K562 (cell line): ENCODE results near the gene MEI4. TPM values are rescaled to one million over a fixed set of nuclear protein-coding genes. Genes with fewer than 3 reads are reported as not detected.

ENCODE experiments used
- ATAC-seq: fragments of 200-7000 bp; cut with Tn5 transposase; 3 replicates; pipeline ENCODE4 v1.9.1; 2020; ENCODE audit warnings: moderate library complexity
- BruUV-seq: library from RNA; stranded (reverse); fragments of 400-500 nt; replicated peaks from 2 replicates; lab custom pipeline; 2021; lab: Mats Ljungman, UMichigan
- CTCF ChIA-PET: fragments of 300-600 bp; formaldehyde crosslinking; extraction: SDS; loops from one replicate; lab custom pipeline; 2021; ENCODE audit warnings: low intra/inter-chr PET ratio; lab: Yijun Ruan, JAX
- POLR2A ChIA-PET: fragments of 300-600, 350-650 bp; sonication (Branson Sonifier 250); formaldehyde crosslinking; extraction: SDS; loops from one replicate; lab custom pipeline; 2021; ENCODE audit warnings: antibody characterized with exemption, inconsistent platforms; lab: Yijun Ruan, JAX
- DNase-seq, 4 experiments: peaks; one replicate each; pipeline versions ENCODE4 v3.0.0 to v3.0.0-alpha.2; 2011 to 2018; ENCODE audit warnings: low spot score in 3 of 4, mixed read lengths in 3 of 4; ENCODE audit errors: extremely low read depth in 1 of 4
- FAIRE-seq: peaks from 2 replicates; lab custom pipeline; 2011; peaks lifted over from hg19 to GRCh38; lab: Jason Lieb, UNC
- H2AFZ ChIP-seq: 2 replicates; pipeline ENCODE4 v1.6.0; 2011; ENCODE audit warnings: low read depth, low read length, control low read depth, inconsistent platforms
- H3K27ac ChIP-seq: fragments of 200-600 bp; 3 replicates; pipeline ENCODE4 v1.8.0; 2011; ENCODE audit warnings: low read depth, mild to moderate bottlenecking, control low read depth, inconsistent platforms, low read length, moderate library complexity, mixed read lengths; ENCODE audit errors: extremely low read depth
- H3K27me3 ChIP-seq, 2 experiments: fragments of 300-600 bp in 1 of 2; 2 replicates in 1 of 2; 3 replicates in 1 of 2; pipeline versions ENCODE4 v1.6.0 to v1.8.0; 2011; ENCODE audit warnings: inconsistent platforms in 2 of 2, low read length in 2 of 2, mild to moderate bottlenecking in 1 of 2, mixed read lengths in 1 of 2, moderate library complexity in 1 of 2; ENCODE audit not compliant: control insufficient read depth in 2 of 2, insufficient read depth in 2 of 2
- H3K36me3 ChIP-seq: fragments of 300-600 bp; 3 replicates; pipeline ENCODE4 v1.8.0; 2011; ENCODE audit warnings: mild to moderate bottlenecking, low read length, inconsistent platforms; ENCODE audit not compliant: control insufficient read depth, insufficient read depth
- H3K4me1 ChIP-seq, 2 experiments: fragments of 200-600 bp in 1 of 2; replicated peaks in 1 of 2; 2 replicates in 1 of 2; 3 replicates in 1 of 2; pipeline versions ENCODE4 v1.5.1 to v1.8.0; 2011; ENCODE audit warnings: inconsistent platforms in 2 of 2, low read length in 2 of 2, mild to moderate bottlenecking in 1 of 2, mixed read lengths in 1 of 2, moderate library complexity in 1 of 2; ENCODE audit not compliant: control insufficient read depth in 2 of 2, insufficient read depth in 2 of 2
- H3K4me2 ChIP-seq: 2 replicates; pipeline ENCODE4 v1.6.1; 2011; ENCODE audit warnings: low read length, control low read depth, inconsistent platforms, mixed read lengths; ENCODE audit not compliant: insufficient read depth
- H3K4me3 ChIP-seq: fragments of 200-600 bp; sonication (generic), shearing (Covaris generic); 2 replicates; pipeline ENCODE4 v1.5.1; 2016; ENCODE audit warnings: control low read depth, inconsistent platforms
- H3K79me2 ChIP-seq: fragments of 200-600 bp; 3 replicates; pipeline ENCODE4 v1.8.0; 2011; ENCODE audit warnings: low read length, inconsistent platforms; ENCODE audit not compliant: control insufficient read depth, insufficient read depth
- H3K9ac ChIP-seq, 2 experiments: 2 replicates each; pipeline versions ENCODE4 v1.6.0 to v1.6.1; 2011; ENCODE audit warnings: low read depth in 2 of 2, low read length in 2 of 2, control low read depth in 1 of 2, inconsistent platforms in 1 of 2, mild to moderate bottlenecking in 1 of 2, mixed read lengths in 1 of 2; ENCODE audit not compliant: insufficient read depth in 1 of 2
- H3K9me1 ChIP-seq: one replicate; pipeline ENCODE4 v1.6.0; 2011; ENCODE audit warnings: inconsistent platforms, mild to moderate bottlenecking, low read length, moderate library complexity; ENCODE audit not compliant: control insufficient read depth, insufficient read depth
- H3K9me3 ChIP-seq: replicated peaks from 2 replicates; pipeline ENCODE4 v1.5.1; 2011; ENCODE audit warnings: low read depth, low read length, inconsistent platforms; ENCODE audit not compliant: control insufficient read depth, insufficient read depth
- H4K20me1 ChIP-seq: replicated peaks from 2 replicates; pipeline ENCODE4 v1.6.1; 2011; ENCODE audit warnings: low read length, inconsistent platforms, mixed read lengths; ENCODE audit not compliant: control insufficient read depth, insufficient read depth
- DNMT1 ChIP-seq: fragments of 450-650 bp; IDR thresholded peaks from 2 replicates; pipeline ENCODE4 v1.6.1; 2016; ENCODE audit warnings: antibody characterized with exemption, mild to moderate bottlenecking
- ELF4 ChIP-seq: fragments of 450-650 bp; formaldehyde crosslinking; IDR thresholded peaks from 2 replicates; pipeline ENCODE4 v1.4.0; 2022; ENCODE audit warnings: missing genetic modification characterization
- ESRRA ChIP-seq: fragments of 450-650 bp; IDR thresholded peaks from 2 replicates; pipeline ENCODE4 v1.6.1; 2014; ENCODE audit warnings: low read depth, mild to moderate bottlenecking, moderate library complexity, borderline replicate concordance
- MTF1 ChIP-seq: fragments of 250-450 bp; sonication (Bioruptor Pico); IDR thresholded peaks from 2 replicates; pipeline ENCODE4 v1.9.0; 2021; ENCODE audit warnings: moderate library complexity, mild to moderate bottlenecking, inconsistent platforms, borderline replicate concordance
- NR4A1 ChIP-seq, 2 experiments: fragments of 250-450 bp in 1 of 2; fragments of 450-650 bp in 1 of 2; sonication (Bioruptor Pico) in 1 of 2; IDR thresholded peaks; 2 replicates each; pipeline versions ENCODE4 v1.4.0 to v1.6.1; 2016 to 2020; ENCODE audit warnings: mild to moderate bottlenecking in 2 of 2, missing compliant biosample characterization in 1 of 2, missing genetic modification characterization in 1 of 2, moderate library complexity in 1 of 2
- STAT5A ChIP-seq: IDR thresholded peaks from 2 replicates; pipeline ENCODE4 v1.6.1; 2012; ENCODE audit warnings: low read length, inconsistent platforms, borderline replicate concordance
- WGBS: fragments of 100-300 bp; shearing (Covaris generic); methylation state at CpG from one replicate; pipeline ENCODE4 v1.1.6; 2016; ENCODE audit warnings: low coverage, mixed read lengths; ENCODE audit not compliant: insufficient coverage; ENCODE audit errors: missing lambda C conversion rate; 5-methylcytosine and 5-hydroxymethylcytosine counted together
- in situ Hi-C: fragments of 300-500 bp; cut with MboI; formaldehyde crosslinking; loops from 4 replicates; pipeline ENCODE4 v1.15.0; 2018; ENCODE audit warnings: inconsistent platforms, mixed read lengths
- intact Hi-C: fragments of 100-400 bp; cut with micrococcal nuclease; formaldehyde crosslinking; loops from 2 replicates; pipeline ENCODE4 v1.14.2; 2022
- polyA plus RNA-seq, 8 experiments: library from polyadenylated mRNA; depleted of rRNA in 4 of 8; stranded (reverse) in 5 of 8; unstranded in 3 of 8; fragments of >200 nt; fragmentation: Nextera tagmentation in 2 of 8; fragmentation: Illumina TruSeq in 1 of 8; extraction: Ambion mirVana in 2 of 8; extraction: Trizol in 1 of 8; gene quantifications; 2 replicates each; pipeline versions ENCODE4 v1.2.1 to v1.2.3, GENCODE V29; 2011 to 2014; ENCODE audit warnings: inconsistent platforms in 1 of 8, missing spikeins in 1 of 8
- total RNA-seq, 7 experiments: library from RNA; depleted of rRNA in 6 of 7; stranded (reverse); fragments of >200 nt in 6 of 7; fragmentation: Illumina TruSeq in 2 of 7; extraction: Trizol in 2 of 7; gene quantifications; 2 replicates each; pipeline versions ENCODE4 v1.2.1 to v1.2.3, GENCODE V29; 2011 to 2021; ENCODE audit warnings: low replicate concordance in 1 of 7
- TF ChIP-seq, protein P1 (sequence below), 2 experiments: fragments of 450-650 bp in 1 of 2; sonication (generic) in 1 of 2; formaldehyde crosslinking in 1 of 2; IDR thresholded peaks; 2 replicates each; pipeline versions ENCODE4 v1.7.1 to v1.9.0; 2016 to 2022; ENCODE audit warnings: inconsistent platforms in 1 of 2, mild to moderate bottlenecking in 1 of 2, missing genetic modification reagents in 1 of 2

MEI4 gene
- total and polyA plus RNA-seq, 9 of the 15 experiments (the other 6 are each of a cell fraction or from before 2014, with no cell fraction given), result not detected

DNA sequence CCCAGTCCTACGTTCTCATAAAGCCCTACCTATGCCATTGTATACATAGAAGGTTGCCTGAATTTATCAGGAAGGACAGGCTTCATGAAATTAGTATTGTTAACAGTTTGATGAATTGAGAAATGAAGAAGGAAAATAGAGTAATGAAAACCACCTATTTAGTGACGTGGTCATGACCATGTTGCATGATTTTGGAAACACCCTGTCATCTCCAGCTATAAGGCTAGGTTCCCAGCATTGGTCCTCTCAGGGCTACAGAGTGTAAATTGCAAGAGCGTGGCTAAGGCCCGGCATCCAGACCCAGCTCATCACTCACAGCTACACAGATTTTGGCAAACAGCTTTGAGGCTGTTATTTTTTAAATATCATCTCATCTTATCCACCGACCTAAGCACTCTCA lies 203.6 kb downstream of the MEI4 start:
- H3K4me3 ChIP-seq, result no peak overlapping the region
- TF ChIP-seq NR4A1 (CRISPR knock-in tag; IDR thresholded peaks at IDR 0.05) (no peak), NR4A1 (tag; IDR thresholded peaks at IDR 0.05) (no peak), ESRRA (no peak), ELF4 (CRISPR knock-in tag) (no peak)
- ATAC-seq, result no peak
- no peaks in the 10 kb centered on the region for H3K36me3 ChIP-seq
- no peaks in the 10 kb centered on the region for H3K79me2 ChIP-seq
- ChIA-PET POLR2A (no interaction called here), CTCF (no interaction called here)
- intact Hi-C loops (no loop called here), in situ Hi-C loops (no loop called here)
- no peak overlapping the region for H3K4me2 ChIP-seq
- 0 out of 2 replicates have a peak, but pooled peaks cover 2% of the 10 kb centered on the region for H3K9me3 ChIP-seq
- no peak overlapping the region for H2AFZ ChIP-seq
- no peak for FAIRE-seq
- H3K27ac ChIP-seq, result no peak overlapping the region
- no peak overlapping the region for H3K9ac ChIP-seq
- no TSS peak for BruUV-seq
- 0% methylated on average over 5 of the region's 5 CpGs for WGBS
- H3K9me1 ChIP-seq, result no peaks in the 10 kb centered on the region
- H3K27me3 ChIP-seq, result no peaks in the 10 kb centered on the region
- H4K20me1 ChIP-seq, result no peaks in the 10 kb centered on the region
- DNase-seq, result no peak
- H3K4me1 ChIP-seq, result no peaks in the 10 kb centered on the region

DNA sequence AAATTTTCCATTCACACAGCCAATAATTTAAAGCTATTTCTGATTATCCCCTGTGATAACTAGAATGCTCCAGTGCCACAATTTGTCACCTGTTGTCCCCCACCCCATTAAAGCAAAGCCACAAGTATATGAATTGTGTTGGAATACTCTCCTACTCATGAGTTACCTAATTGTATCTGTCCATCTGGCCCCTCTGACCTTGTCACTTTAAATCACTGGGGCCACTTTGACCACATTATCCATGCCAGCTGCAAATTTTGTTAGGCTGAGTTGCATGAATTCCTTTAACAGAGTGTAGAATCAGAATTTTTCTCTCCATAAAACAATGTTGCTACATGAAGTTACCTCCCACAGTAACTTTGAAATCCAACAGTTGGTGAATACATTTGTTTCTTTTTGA lies 204.6 kb downstream of the MEI4 start:
- FAIRE-seq, result no peak
- no peak overlapping the region for H3K9ac ChIP-seq
- H3K9me3 ChIP-seq, result 0 out of 2 replicates have a peak, but pooled peaks cover 2% of the 10 kb centered on the region
- H3K4me1 ChIP-seq, result no peaks in the 10 kb centered on the region
- ChIA-PET POLR2A (no interaction called here), CTCF (no interaction called here)
- H3K9me1 ChIP-seq, result no peaks in the 10 kb centered on the region
- no peaks in the 10 kb centered on the region for H3K36me3 ChIP-seq
- intact Hi-C loops (no loop called here), in situ Hi-C loops (no loop called here)
- H4K20me1 ChIP-seq, result no peaks in the 10 kb centered on the region
- no peak overlapping the region for H3K4me3 ChIP-seq
- no TSS peak for BruUV-seq
- H3K79me2 ChIP-seq, result no peaks in the 10 kb centered on the region
- H2AFZ ChIP-seq, result no peak overlapping the region
- no peaks in the 10 kb centered on the region for H3K27me3 ChIP-seq
- no peak overlapping the region for H3K4me2 ChIP-seq
- no peak for DNase-seq
- ATAC-seq, result no peak
- no peak overlapping the region for H3K27ac ChIP-seq
- TF ChIP-seq MTF1 (CRISPR knock-in tag) (no peak), DNMT1 (no peak), STAT5A (no peak)
- TF ChIP-seq, protein P1, sequence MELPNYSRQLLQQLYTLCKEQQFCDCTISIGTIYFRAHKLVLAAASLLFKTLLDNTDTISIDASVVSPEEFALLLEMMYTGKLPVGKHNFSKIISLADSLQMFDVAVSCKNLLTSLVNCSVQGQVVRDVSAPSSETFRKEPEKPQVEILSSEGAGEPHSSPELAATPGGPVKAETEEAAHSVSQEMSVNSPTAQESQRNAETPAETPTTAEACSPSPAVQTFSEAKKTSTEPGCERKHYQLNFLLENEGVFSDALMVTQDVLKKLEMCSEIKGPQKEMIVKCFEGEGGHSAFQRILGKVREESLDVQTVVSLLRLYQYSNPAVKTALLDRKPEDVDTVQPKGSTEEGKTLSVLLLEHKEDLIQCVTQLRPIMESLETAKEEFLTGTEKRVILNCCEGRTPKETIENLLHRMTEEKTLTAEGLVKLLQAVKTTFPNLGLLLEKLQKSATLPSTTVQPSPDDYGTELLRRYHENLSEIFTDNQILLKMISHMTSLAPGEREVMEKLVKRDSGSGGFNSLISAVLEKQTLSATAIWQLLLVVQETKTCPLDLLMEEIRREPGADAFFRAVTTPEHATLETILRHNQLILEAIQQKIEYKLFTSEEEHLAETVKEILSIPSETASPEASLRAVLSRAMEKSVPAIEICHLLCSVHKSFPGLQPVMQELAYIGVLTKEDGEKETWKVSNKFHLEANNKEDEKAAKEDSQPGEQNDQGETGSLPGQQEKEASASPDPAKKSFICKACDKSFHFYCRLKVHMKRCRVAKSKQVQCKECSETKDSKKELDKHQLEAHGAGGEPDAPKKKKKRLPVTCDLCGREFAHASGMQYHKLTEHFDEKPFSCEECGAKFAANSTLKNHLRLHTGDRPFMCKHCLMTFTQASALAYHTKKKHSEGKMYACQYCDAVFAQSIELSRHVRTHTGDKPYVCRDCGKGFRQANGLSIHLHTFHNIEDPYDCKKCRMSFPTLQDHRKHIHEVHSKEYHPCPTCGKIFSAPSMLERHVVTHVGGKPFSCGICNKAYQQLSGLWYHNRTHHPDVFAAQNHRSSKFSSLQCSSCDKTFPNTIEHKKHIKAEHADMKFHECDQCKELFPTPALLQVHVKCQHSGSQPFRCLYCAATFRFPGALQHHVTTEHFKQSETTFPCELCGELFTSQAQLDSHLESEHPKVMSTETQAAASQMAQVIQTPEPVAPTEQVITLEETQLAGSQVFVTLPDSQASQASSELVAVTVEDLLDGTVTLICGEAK (IDR thresholded peaks at IDR 0.05), result no peak
- TF ChIP-seq, protein P1 (CRISPR knock-in tag; IDR thresholded peaks at IDR 0.05), result no peak
